B cell (primary cell): ENCODE measurements around the gene FBXO11. TPM values are rescaled to one million over a fixed set of nuclear protein-coding genes. Genes with fewer than 3 reads are reported as not detected.

ENCODE experiments used
- ATAC-seq: fragments of 200-7000 bp; cut with Tn5 transposase; one replicate; pipeline ENCODE4 v1.10.0; 2021; ENCODE audit warnings: low read depth, mild to moderate bottlenecking, moderate number of reproducible peaks, moderate library complexity
- CTCF ChIA-PET: fragments of 350-600 bp; sonication (Branson Sonifier 250); formaldehyde crosslinking; loops from one replicate; lab custom pipeline; 2021; ENCODE audit warnings: antibody characterized with exemption, inconsistent platforms; lab: Charles Lee
- POLR2A ChIA-PET: fragments of 350-600 bp; sonication (Branson Sonifier 250); formaldehyde crosslinking; loops from one replicate; lab custom pipeline; 2021; ENCODE audit warnings: antibody characterized with exemption; lab: Charles Lee
- DNase-seq: peaks from one replicate; pipeline ENCODE4 v3.0.0; 2013
- H2AFZ ChIP-seq: 2 replicates; pipeline ENCODE4 v1.6.1; 2012; ENCODE audit warnings: mild to moderate bottlenecking, low read depth, low read length; ENCODE audit not compliant: insufficient read depth, poor library complexity, severe bottlenecking
- H3K27ac ChIP-seq, 2 donors: 1 replicate in 1 of 2; 2 replicates in 1 of 2; pipeline ENCODE4 v1.5.1; 2012 to 2013; ENCODE audit warnings: low read length in 2 of 2, mild to moderate bottlenecking in 2 of 2, moderate library complexity in 1 of 2
- H3K27me3 ChIP-seq, 4 experiments: fragments of 200-600 bp in 1 of 4; sonication (generic) in 1 of 4; replicated peaks in 1 of 4; 1 replicate in 2 of 4; 2 replicates in 2 of 4; pipeline versions ENCODE4 v1.6.1 to v1.7.0; 2013 to 2016; ENCODE audit warnings: low read length in 3 of 4, mild to moderate bottlenecking in 2 of 4, mixed read lengths in 1 of 4, moderate library complexity in 1 of 4; ENCODE audit not compliant: insufficient read depth in 4 of 4, control insufficient read depth in 3 of 4; ENCODE audit errors: control extremely low read depth in 1 of 4
- H3K36me3 ChIP-seq, 2 experiments: replicated peaks in 1 of 2; 1 replicate in 1 of 2; 2 replicates in 1 of 2; pipeline versions ENCODE4 v1.6.1 to v1.7.1; 2013; ENCODE audit warnings: low read length in 1 of 2; ENCODE audit not compliant: insufficient read depth in 2 of 2, control insufficient read depth in 1 of 2; ENCODE audit errors: control extremely low read depth in 1 of 2, extremely low read depth in 1 of 2
- H3K4me1 ChIP-seq, 2 donors: fragments of 200-600 bp in 1 of 2; sonication (generic) in 1 of 2; 1 replicate in 1 of 2; 2 replicates in 1 of 2; pipeline versions ENCODE4 v1.5.1 to v1.6.1; 2013 to 2017; ENCODE audit warnings: low read length in 2 of 2; ENCODE audit not compliant: control insufficient read depth in 2 of 2, insufficient read depth in 2 of 2
- H3K4me2 ChIP-seq: replicated peaks from 2 replicates; pipeline ENCODE3; 2012; ENCODE audit warnings: mild to moderate bottlenecking, low read depth, low read length; ENCODE audit not compliant: poor library complexity, severe bottlenecking
- H3K4me3 ChIP-seq, 5 experiments: fragments of 200-600 bp in 1 of 5; sonication (generic) in 1 of 5; 1 replicate in 3 of 5; 2 replicates in 2 of 5; pipeline versions ENCODE4 v1.5.1 to v1.7.0; 2011 to 2016; ENCODE audit warnings: low read length in 4 of 5, mild to moderate bottlenecking in 4 of 5, low read depth in 2 of 5, control low read depth in 1 of 5, moderate library complexity in 1 of 5; ENCODE audit not compliant: insufficient read depth in 1 of 5; ENCODE audit errors: control extremely low read depth in 1 of 5, extremely low read depth in 1 of 5
- H3K79me2 ChIP-seq: fragments of 200-600 bp; sonication (generic); one replicate; pipeline ENCODE4 v1.6.0; 2016; ENCODE audit warnings: low read length; ENCODE audit not compliant: control insufficient read depth, insufficient read depth
- H3K9ac ChIP-seq: fragments of 200-600 bp; sonication (generic); 2 replicates; pipeline ENCODE4 v1.6.1; 2017; ENCODE audit warnings: mild to moderate bottlenecking, low read length, moderate library complexity
- H3K9me3 ChIP-seq, 3 donors: one replicate each; pipeline versions ENCODE4 v1.6.1 to v1.7.1; 2013; ENCODE audit warnings: low read length in 2 of 3; ENCODE audit not compliant: control insufficient read depth in 2 of 3, insufficient read depth in 1 of 3; ENCODE audit errors: control extremely low read depth in 1 of 3
- H4K20me1 ChIP-seq: 2 replicates; pipeline ENCODE4 v1.6.0; 2012; ENCODE audit warnings: mild to moderate bottlenecking, low read length; ENCODE audit not compliant: insufficient read depth, control insufficient read depth, poor library complexity, severe bottlenecking
- H3K27ac Mint-ChIP-seq: one replicate; pipeline ENCODE4 v1.8.0; 2021; ENCODE audit warnings: mixed read lengths
- H3K27me3 Mint-ChIP-seq: one replicate; pipeline ENCODE4 v1.8.0; 2021; ENCODE audit warnings: mixed read lengths
- H3K4me1 Mint-ChIP-seq: one replicate; pipeline ENCODE4 v1.8.0; 2021; ENCODE audit warnings: mixed read lengths
- H3K4me3 Mint-ChIP-seq: one replicate; pipeline ENCODE4 v1.8.0; 2021; ENCODE audit warnings: mixed read lengths
- H3K9me3 Mint-ChIP-seq: one replicate; pipeline ENCODE4 v1.8.0; 2022; ENCODE audit warnings: mixed read lengths; ENCODE audit not compliant: insufficient read depth
- CTCF ChIP-seq: fragments of 200-600 bp; IDR thresholded peaks from one replicate; pipeline ENCODE4 v1.8.0; 2022; ENCODE audit warnings: antibody characterized with exemption, mild to moderate bottlenecking
- EZH2 ChIP-seq: IDR thresholded peaks from 2 replicates; pipeline ENCODE4 v1.6.1; 2012; ENCODE audit warnings: borderline replicate concordance, low read depth, mild to moderate bottlenecking, moderate library complexity, low read length; ENCODE audit not compliant: insufficient read depth, poor library complexity, severe bottlenecking
- WGBS: methylation state at CpG from one replicate; pipeline ENCODE4 v1.1.5; 2013; ENCODE audit warnings: missing lambda C conversion rate; ENCODE audit not compliant: insufficient coverage; 5-methylcytosine and 5-hydroxymethylcytosine counted together
- intact Hi-C: fragments of 100-400 bp; cut with micrococcal nuclease; formaldehyde crosslinking; loops from one replicate; pipeline ENCODE4 v1.10.0; 2022
- polyA plus RNA-seq: library from polyadenylated mRNA; depleted of rRNA; stranded (reverse); fragments of >200 nt; gene quantifications from 2 replicates; pipeline ENCODE4 v1.2.3, GENCODE V29; 2012
- total RNA-seq, 2 donors: library from RNA; stranded (reverse); fragments of 120-200 nt in 1 of 2; gene quantifications; 1 replicate in 1 of 2; 2 replicates in 1 of 2; pipeline versions ENCODE4 v1.2.3 to v1.2.4, GENCODE V29; 2013 to 2022

The FBXO11 gene
- total and polyA plus RNA-seq, 2 donors (not counting 1 experiment from before 2014, with no cell fraction given) = 42.6 to 107 TPM

- H3K4me3 Mint-ChIP-seq = no peak overlapping the region
- H3K9me3 Mint-ChIP-seq = no peaks in the 10 kb centered on the region
Observed at GRCh38 chr2:47870641-47871540, 35.4 kb downstream of the FBXO11 start.

More at GRCh38 chr2:47870641-47871540, 35.4 kb downstream of the FBXO11 start:
- no peaks in the 10 kb centered on the region for H3K9me3 ChIP-seq
- intact Hi-C loops = no loop called here
- H4K20me1 ChIP-seq = peaks cover 45% of the 10 kb centered on the region
- no peaks in the 10 kb centered on the region for H3K27me3 ChIP-seq
- H3K4me1 ChIP-seq = peaks cover 35 to 37% of the 10 kb centered on the region in 2 donors
- H3K4me2 ChIP-seq = no peak overlapping the region
- no peaks in the 10 kb centered on the region for H3K27me3 Mint-ChIP-seq
- peaks cover 97% of the 10 kb centered on the region for H3K79me2 ChIP-seq
- no peak overlapping the region for H3K9ac ChIP-seq
- H2AFZ ChIP-seq = no peak overlapping the region
- WGBS = 100% methylated on average over 3 of the region's 7 CpGs
- peaks cover 69% of the 10 kb centered on the region for H3K4me1 Mint-ChIP-seq
- POLR2A ChIA-PET = no interaction called here
- DNase-seq (no peak), ATAC-seq (no peak)
- no peak for TF ChIP-seq EZH2
- TF ChIP-seq CTCF = no peak
- CTCF ChIA-PET = interaction anchor here (0.6 to 3.1 kb wide), 6 partner anchors 11 to 551 kb away, joined by 3 to 11 read pairs (median 5); no protein-coding TSS in a partner anchor
- peaks cover 0 to 29% of the 10 kb centered on the region in 2 experiments for H3K36me3 ChIP-seq
- H3K27ac Mint-ChIP-seq = peak overlapping the region; percentile 34
- H3K4me3 ChIP-seq = no peak overlapping the region
- H3K27ac ChIP-seq = peak overlapping the region in 1 of 2 donors; percentile 43
